Caco-2 (cell line): ENCODE data around the gene DOK6. TPM values are rescaled to one million over a fixed set of nuclear protein-coding genes. Genes with fewer than 3 reads are reported as not detected.

Experiments
- BruUV-seq: library from RNA; stranded (reverse); fragments of 400-500 nt; replicated peaks from 2 replicates; lab custom pipeline; 2021; lab: Mats Ljungman, UMichigan
- CTCF ChIA-PET: fragments of 300-600 bp; sonication (Branson Sonifier 250); formaldehyde crosslinking; loops from one replicate; lab custom pipeline; 2022; ENCODE audit warnings: antibody characterized with exemption; lab: Charles Lee
- POLR2A ChIA-PET: fragments of 300-600 bp; sonication (Branson Sonifier 250); formaldehyde crosslinking; loops from one replicate; lab custom pipeline; 2022; ENCODE audit warnings: antibody characterized with exemption; lab: Charles Lee
- DNase-seq, 2 experiments: peaks; one replicate each; pipeline versions ENCODE4 v3.0.0 to v3.0.0-alpha.2; 2020 to 2022
- H3K27me3 ChIP-seq: replicated peaks from 2 replicates; pipeline ENCODE4 v1.6.0; 2011; ENCODE audit warnings: low read length; ENCODE audit not compliant: control insufficient read depth, insufficient read depth
- H3K36me3 ChIP-seq: 2 replicates; pipeline ENCODE4 v1.5.1; 2011; ENCODE audit warnings: low read length; ENCODE audit not compliant: control insufficient read depth, insufficient read depth
- H3K4me1 ChIP-seq: fragments of 250-450 bp; sonication (Bioruptor Pico); 2 replicates; pipeline ENCODE4 v1.5.1; 2020; ENCODE audit warnings: mild to moderate bottlenecking
- H3K4me3 ChIP-seq: 2 replicates; pipeline ENCODE4 v1.5.1; 2011; ENCODE audit warnings: low read depth, mild to moderate bottlenecking, control low read depth, low read length
- H3K9me3 ChIP-seq: fragments of 250-450 bp; sonication (Bioruptor Pico); 2 replicates; pipeline ENCODE4 v1.5.1; 2020; ENCODE audit warnings: mild to moderate bottlenecking, moderate library complexity
- H3K27ac Mint-ChIP-seq: one replicate; pipeline ENCODE4 v1.8.0; 2022; ENCODE audit warnings: mixed read lengths; ENCODE audit not compliant: unreplicated experiment
- H3K27me3 Mint-ChIP-seq: one replicate; pipeline ENCODE4 v1.8.0; 2022; ENCODE audit warnings: mixed read lengths; ENCODE audit not compliant: insufficient read depth, unreplicated experiment
- H3K36me3 Mint-ChIP-seq: one replicate; pipeline ENCODE4 v1.8.0; 2022; ENCODE audit warnings: mild to moderate bottlenecking, mixed read lengths; ENCODE audit not compliant: insufficient read depth, unreplicated experiment
- H3K4me1 Mint-ChIP-seq: one replicate; pipeline ENCODE4 v1.8.0; 2022; ENCODE audit warnings: low read depth, mixed read lengths; ENCODE audit not compliant: unreplicated experiment
- H3K4me3 Mint-ChIP-seq: one replicate; pipeline ENCODE4 v1.8.0; 2022; ENCODE audit warnings: mild to moderate bottlenecking, moderate library complexity, mixed read lengths; ENCODE audit not compliant: unreplicated experiment
- H3K9me3 Mint-ChIP-seq: one replicate; pipeline ENCODE4 v1.8.0; 2022; ENCODE audit warnings: mixed read lengths; ENCODE audit not compliant: unreplicated experiment
- intact Hi-C: fragments of 100-400 bp; cut with micrococcal nuclease; formaldehyde crosslinking; loops from one replicate; pipeline ENCODE4 v1.10.0; 2022; ENCODE audit not compliant: unreplicated experiment
- total RNA-seq: library from RNA; stranded (reverse); gene quantifications from 2 replicates; pipeline ENCODE4 v1.2.3, GENCODE V29; 2022
- TF ChIP-seq, protein P1 (sequence below), 2 experiments: fragments of 200-600 bp in 1 of 2; IDR thresholded peaks; 1 replicate in 1 of 2; 2 replicates in 1 of 2; pipeline versions ENCODE4 v1.5.1 to v1.8.0; 2011 to 2022; ENCODE audit warnings: antibody characterized with exemption in 1 of 2, control low read depth in 1 of 2, inconsistent platforms in 1 of 2, low read depth in 1 of 2, low read length in 1 of 2, mild to moderate bottlenecking in 1 of 2, moderate library complexity in 1 of 2; ENCODE audit not compliant: insufficient read depth in 1 of 2, severe bottlenecking in 1 of 2, unreplicated experiment in 1 of 2

DOK6 gene
- total RNA-seq, 1 experiment from 2014 or later = not detected

DNA sequence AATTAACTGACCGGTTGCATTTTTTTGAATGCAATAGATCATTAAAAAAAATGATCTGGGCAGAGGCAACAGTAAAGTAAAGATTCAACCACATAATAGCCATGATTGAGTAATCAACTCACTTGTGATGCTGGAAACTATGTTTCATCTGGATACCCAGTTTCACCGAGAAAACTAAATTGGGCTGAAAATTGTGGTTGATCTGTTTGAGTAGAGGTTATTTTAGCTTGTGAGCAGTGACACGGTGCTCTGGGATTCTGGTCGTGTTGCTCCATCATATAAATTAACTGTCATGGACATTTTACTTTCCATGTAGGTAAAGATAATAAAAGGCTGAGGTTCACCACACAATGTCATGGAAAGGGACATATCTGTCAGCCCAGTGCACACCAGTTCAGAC is 488.3 kb downstream of the DOK6 start:
- no peak for DNase-seq
- Histone ChIP-seq H3K36me3 (no peaks in the 10 kb centered on the region), H3K27me3 (no peaks in the 10 kb centered on the region), H3K4me1 (no peaks in the 10 kb centered on the region), H3K9me3 (no peaks in the 10 kb centered on the region), H3K4me3 (no peak overlapping the region)
- ChIA-PET CTCF (no interaction called here), POLR2A (no interaction called here)
- TF ChIP-seq, protein P1, sequence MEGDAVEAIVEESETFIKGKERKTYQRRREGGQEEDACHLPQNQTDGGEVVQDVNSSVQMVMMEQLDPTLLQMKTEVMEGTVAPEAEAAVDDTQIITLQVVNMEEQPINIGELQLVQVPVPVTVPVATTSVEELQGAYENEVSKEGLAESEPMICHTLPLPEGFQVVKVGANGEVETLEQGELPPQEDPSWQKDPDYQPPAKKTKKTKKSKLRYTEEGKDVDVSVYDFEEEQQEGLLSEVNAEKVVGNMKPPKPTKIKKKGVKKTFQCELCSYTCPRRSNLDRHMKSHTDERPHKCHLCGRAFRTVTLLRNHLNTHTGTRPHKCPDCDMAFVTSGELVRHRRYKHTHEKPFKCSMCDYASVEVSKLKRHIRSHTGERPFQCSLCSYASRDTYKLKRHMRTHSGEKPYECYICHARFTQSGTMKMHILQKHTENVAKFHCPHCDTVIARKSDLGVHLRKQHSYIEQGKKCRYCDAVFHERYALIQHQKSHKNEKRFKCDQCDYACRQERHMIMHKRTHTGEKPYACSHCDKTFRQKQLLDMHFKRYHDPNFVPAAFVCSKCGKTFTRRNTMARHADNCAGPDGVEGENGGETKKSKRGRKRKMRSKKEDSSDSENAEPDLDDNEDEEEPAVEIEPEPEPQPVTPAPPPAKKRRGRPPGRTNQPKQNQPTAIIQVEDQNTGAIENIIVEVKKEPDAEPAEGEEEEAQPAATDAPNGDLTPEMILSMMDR (IDR thresholded peaks at IDR 0.05; ENCODE audit: insufficient read depth in 1 of 2, low read depth in 1 of 2, low read length in 1 of 2, severe bottlenecking in 1 of 2, unreplicated experiment in 1 of 2) = no peak
- no peak overlapping the region for H3K4me3 Mint-ChIP-seq
- peaks cover 3% of the 10 kb centered on the region for H3K27me3 Mint-ChIP-seq
- no peaks in the 10 kb centered on the region for H3K4me1 Mint-ChIP-seq
- BruUV-seq = no TSS peak
- intact Hi-C loops = no loop called here
- H3K27ac Mint-ChIP-seq = no peak overlapping the region
- no peaks in the 10 kb centered on the region for H3K36me3 Mint-ChIP-seq
- H3K9me3 Mint-ChIP-seq = peaks cover 6% of the 10 kb centered on the region

DNA sequence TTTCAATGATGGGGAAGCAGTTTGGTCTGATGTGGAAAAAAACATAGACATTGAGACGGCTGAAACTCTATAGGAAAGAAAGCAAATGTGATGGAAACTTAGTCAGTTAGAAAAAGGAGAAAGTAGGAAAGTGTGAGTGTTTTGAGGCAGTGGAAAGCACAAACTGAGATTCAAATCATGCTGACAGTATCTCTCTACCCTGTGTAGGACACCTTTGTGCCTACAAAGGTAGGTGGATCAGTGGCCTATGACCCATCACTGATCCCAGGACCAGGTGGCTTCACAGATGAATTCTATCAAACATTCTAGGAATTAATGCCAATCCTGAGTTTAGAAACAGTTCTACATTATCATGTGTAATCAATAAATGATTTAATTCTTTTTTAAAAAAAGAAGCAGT is 489.9 kb downstream of the DOK6 start:
- peaks cover 4% of the 10 kb centered on the region for H3K27me3 Mint-ChIP-seq
- CTCF ChIA-PET = no interaction called here
- peaks cover 10% of the 10 kb centered on the region for H3K9me3 Mint-ChIP-seq
- no peaks in the 10 kb centered on the region for H3K4me1 Mint-ChIP-seq
- H3K27ac Mint-ChIP-seq = no peak overlapping the region
- Histone ChIP-seq H3K4me1 (no peaks in the 10 kb centered on the region), H3K4me3 (no peak overlapping the region), H3K36me3 (no peaks in the 10 kb centered on the region), H3K9me3 (no peaks in the 10 kb centered on the region), H3K27me3 (no peaks in the 10 kb centered on the region)
- H3K4me3 Mint-ChIP-seq = no peak overlapping the region
- no peaks in the 10 kb centered on the region for H3K36me3 Mint-ChIP-seq
- intact Hi-C loops = no loop called here
- POLR2A ChIA-PET = no interaction called here
- BruUV-seq = no TSS peak
- TF ChIP-seq, protein P1 (IDR thresholded peaks at IDR 0.05; ENCODE audit: insufficient read depth in 1 of 2, low read depth in 1 of 2, low read length in 1 of 2, severe bottlenecking in 1 of 2, unreplicated experiment in 1 of 2) = no peak
- DNase-seq = no peak

DNA sequence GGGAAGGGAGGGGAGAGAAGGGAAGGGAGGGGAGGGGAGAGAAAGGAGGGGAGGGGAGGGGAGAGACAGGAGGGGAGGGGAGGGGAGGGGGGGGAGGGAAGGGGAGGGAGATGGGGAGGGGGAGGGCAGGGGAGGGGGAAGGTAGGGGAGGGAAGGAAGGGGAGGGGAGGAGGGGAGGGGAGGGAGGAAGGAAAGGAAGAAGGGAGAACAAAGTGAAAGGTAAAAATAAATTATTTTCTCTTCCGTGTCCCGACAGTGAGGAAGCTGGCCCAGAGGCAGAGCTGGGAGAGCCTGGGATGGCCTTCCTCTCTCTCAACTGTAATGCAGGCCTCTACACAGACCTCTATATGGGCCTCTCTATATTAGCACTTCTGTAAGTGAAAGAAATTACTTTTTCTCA is 493.8 kb downstream of the DOK6 start:
- Mint-ChIP-seq H3K27me3 (peaks cover 4% of the 10 kb centered on the region), H3K4me3 (no peak overlapping the region), H3K4me1 (no peaks in the 10 kb centered on the region), H3K27ac (no peak overlapping the region), H3K36me3 (peaks cover 6% of the 10 kb centered on the region), H3K9me3 (peaks cover 10% of the 10 kb centered on the region)
- no peak for DNase-seq
- Histone ChIP-seq H3K4me3 (no peak overlapping the region), H3K4me1 (no peaks in the 10 kb centered on the region), H3K27me3 (no peaks in the 10 kb centered on the region), H3K9me3 (no peaks in the 10 kb centered on the region), H3K36me3 (no peaks in the 10 kb centered on the region)
- POLR2A ChIA-PET = no interaction called here
- BruUV-seq = no TSS peak
- TF ChIP-seq, protein P1 (IDR thresholded peaks at IDR 0.05; ENCODE audit: insufficient read depth in 1 of 2, low read depth in 1 of 2, low read length in 1 of 2, severe bottlenecking in 1 of 2, unreplicated experiment in 1 of 2) = no peak
- intact Hi-C loops = no loop called here
- CTCF ChIA-PET = no interaction called here
